Measurements from ENCODE around the gene CFAP251. TPM values are rescaled to one million over a fixed set of nuclear protein-coding genes. Genes with fewer than 3 reads are reported as not detected.

Gene CFAP251
- polyA plus RNA-seq, 1 donor (not counting 4 experiments of a cell fraction or from before 2014, with no cell fraction given): 74.2 TPM

- Histone ChIP-seq H3K9me3 (ENCODE audit: control insufficient read depth, low read depth, low read length) (no peaks in the 10 kb centered on the region), H2AFZ (ENCODE audit: control insufficient read depth, low read length) (no peak overlapping the region), H3K36me3 (ENCODE audit: control insufficient read depth in 2 of 2, extremely low read depth in 1 of 2, insufficient read depth in 2 of 2, low read length in 2 of 2) (peaks cover 11 to 24% of the 10 kb centered on the region in 2 experiments), H4K20me1 (ENCODE audit: control insufficient read depth, extremely low read depth, insufficient read depth, low read length) (no peaks in the 10 kb centered on the region), H3K27ac (ENCODE audit: control insufficient read depth, insufficient read depth, low read length) (no peak overlapping the region), H3K4me1 (ENCODE audit: control insufficient read depth, extremely low read depth, insufficient read depth, low read length) (no peaks in the 10 kb centered on the region), H3K9ac (ENCODE audit: control insufficient read depth, extremely low read depth, insufficient read depth, low read length) (no peak overlapping the region), H3K79me2 (ENCODE audit: control insufficient read depth, insufficient read depth, low read length) (no peaks in the 10 kb centered on the region), H3K27me3 (ENCODE audit: control insufficient read depth, extremely low read depth, insufficient read depth, low read length) (no peaks in the 10 kb centered on the region), H3K9me1 (ENCODE audit: control insufficient read depth, extremely low read depth, insufficient read depth, low read length) (no peaks in the 10 kb centered on the region), H3K4me3 (ENCODE audit: control insufficient read depth in 2 of 3, extremely low read depth in 1 of 3, insufficient read depth in 2 of 3, low read depth in 1 of 3, low read length in 3 of 3) (no peak overlapping the region), H3K4me2 (ENCODE audit: control insufficient read depth, extremely low read depth, insufficient read depth, low read depth, low read length) (no peak overlapping the region)
- dilution Hi-C loops (cut with MboI; ENCODE audit: extremely low pct_ligation_motif_present, low sequenced_read_pairs): no loop called here
- no peak for TF ChIP-seq CTCF (optimal IDR thresholded peaks at IDR 0.05 in 1 of 3, IDR thresholded peaks at IDR 0.05 in 1 of 3, conservative IDR thresholded peaks at IDR 0.05 in 1 of 3; ENCODE audit: extremely low read depth in 1 of 3, insufficient read depth in 2 of 3, low read length in 3 of 3)
- no peak for TF ChIP-seq EZH2 (IDR thresholded peaks at IDR 0.05; ENCODE audit: low read length)
- FAIRE-seq (no peak), DNase-seq (ENCODE audit: low read depth, low spot score) (no peak)
These were observed 124.5 kb downstream of the CFAP251 start for GRCh38 chr12:122042910-122043309.

- DNase-seq (ENCODE audit: low read depth, low spot score): no peak
- Histone ChIP-seq H3K9ac (ENCODE audit: control insufficient read depth, extremely low read depth, insufficient read depth, low read length) (no peak overlapping the region), H3K4me3 (ENCODE audit: control insufficient read depth in 2 of 3, extremely low read depth in 1 of 3, insufficient read depth in 2 of 3, low read depth in 1 of 3, low read length in 3 of 3) (no peak overlapping the region), H3K9me3 (ENCODE audit: control insufficient read depth, low read depth, low read length) (no peaks in the 10 kb centered on the region), H2AFZ (ENCODE audit: control insufficient read depth, low read length) (no peak overlapping the region), H3K4me2 (ENCODE audit: control insufficient read depth, extremely low read depth, insufficient read depth, low read depth, low read length) (no peak overlapping the region), H3K9me1 (ENCODE audit: control insufficient read depth, extremely low read depth, insufficient read depth, low read length) (no peaks in the 10 kb centered on the region), H3K27ac (ENCODE audit: control insufficient read depth, insufficient read depth, low read length) (no peak overlapping the region), H4K20me1 (ENCODE audit: control insufficient read depth, extremely low read depth, insufficient read depth, low read length) (no peaks in the 10 kb centered on the region), H3K79me2 (ENCODE audit: control insufficient read depth, insufficient read depth, low read length) (no peaks in the 10 kb centered on the region), H3K4me1 (ENCODE audit: control insufficient read depth, extremely low read depth, insufficient read depth, low read length) (no peaks in the 10 kb centered on the region), H3K36me3 (ENCODE audit: control insufficient read depth in 2 of 2, extremely low read depth in 1 of 2, insufficient read depth in 2 of 2, low read length in 2 of 2) (peaks cover 13 to 22% of the 10 kb centered on the region in 2 experiments), H3K27me3 (ENCODE audit: control insufficient read depth, extremely low read depth, insufficient read depth, low read length) (no peaks in the 10 kb centered on the region)
- dilution Hi-C loops (cut with MboI; ENCODE audit: extremely low pct_ligation_motif_present, low sequenced_read_pairs): no loop called here
- no peak for FAIRE-seq
- TF ChIP-seq EZH2 (IDR thresholded peaks at IDR 0.05; ENCODE audit: low read length): no peak
- no peak for TF ChIP-seq CTCF (optimal IDR thresholded peaks at IDR 0.05 in 1 of 3, IDR thresholded peaks at IDR 0.05 in 1 of 3, conservative IDR thresholded peaks at IDR 0.05 in 1 of 3; ENCODE audit: extremely low read depth in 1 of 3, insufficient read depth in 2 of 3, low read length in 3 of 3)
These were observed 125.1 kb downstream of the CFAP251 start for GRCh38 chr12:122043476-122043875.
